PC-3 (cell line): ENCODE measurements around the gene CCDC142.

Source experiments
- CTCF ChIP-seq: fragments of 300-600 bp; sonication (generic); conservative IDR thresholded peaks from 2 replicates; pipeline ENCODE4 v1.5.1; 2017; ENCODE audit warnings: antibody characterized with exemption, low read depth, mild to moderate bottlenecking, low read length
- EZH2 ChIP-seq: fragments of 300-600 bp; sonication (generic); IDR thresholded peaks from one replicate; pipeline ENCODE4 v1.6.1; 2017; ENCODE audit warnings: antibody characterized with exemption, mild to moderate bottlenecking, low read length; ENCODE audit not compliant: unreplicated experiment
- EZH2phosphoT487 ChIP-seq: fragments of 300-600 bp; sonication (generic); IDR thresholded peaks from 2 replicates; pipeline ENCODE4 v1.6.1; 2018; ENCODE audit warnings: mild to moderate bottlenecking, antibody characterized with exemption, low read length, borderline replicate concordance

GRCh38 chr2:74503506-74504475, 21.0 kb upstream of the CCDC142 start:
- no peak for TF ChIP-seq CTCF
- TF ChIP-seq EZH2phosphoT487, result no peak
- no peak for TF ChIP-seq EZH2
